Adipose tissue (tissue), 3 donors: ENCODE results near the gene PLEKHM2. TPM values are rescaled to one million over a fixed set of nuclear protein-coding genes. Genes with fewer than 3 reads are reported as not detected.

Experiments used
- H3K27ac ChIP-seq: one replicate; pipeline ENCODE4 v1.5.1; 2013; ENCODE audit warnings: low read depth, low read length
- WGBS, 3 donors: extraction: QIAGEN DNeasy Blood & Tissue Kit; methylation state at CpG; one replicate each; pipeline ENCODE4 v1.1.7; 2013; 5-methylcytosine and 5-hydroxymethylcytosine counted together
- polyA plus RNA-seq, 3 donors: library from polyadenylated mRNA; stranded (reverse); fragments of 200-250 nt; gene quantifications; one replicate each; pipeline ENCODE4 v1.2.3, GENCODE V29; 2013
- donor health status: healthy with polysubstance abuse.
- donor health status: Bipolar disorder and iron deficiency.
- donor health status: healthy.

Gene PLEKHM2
- polyA plus RNA-seq, 3 donors, result 23.4 to 55.2 (median 41.1) TPM

DNA sequence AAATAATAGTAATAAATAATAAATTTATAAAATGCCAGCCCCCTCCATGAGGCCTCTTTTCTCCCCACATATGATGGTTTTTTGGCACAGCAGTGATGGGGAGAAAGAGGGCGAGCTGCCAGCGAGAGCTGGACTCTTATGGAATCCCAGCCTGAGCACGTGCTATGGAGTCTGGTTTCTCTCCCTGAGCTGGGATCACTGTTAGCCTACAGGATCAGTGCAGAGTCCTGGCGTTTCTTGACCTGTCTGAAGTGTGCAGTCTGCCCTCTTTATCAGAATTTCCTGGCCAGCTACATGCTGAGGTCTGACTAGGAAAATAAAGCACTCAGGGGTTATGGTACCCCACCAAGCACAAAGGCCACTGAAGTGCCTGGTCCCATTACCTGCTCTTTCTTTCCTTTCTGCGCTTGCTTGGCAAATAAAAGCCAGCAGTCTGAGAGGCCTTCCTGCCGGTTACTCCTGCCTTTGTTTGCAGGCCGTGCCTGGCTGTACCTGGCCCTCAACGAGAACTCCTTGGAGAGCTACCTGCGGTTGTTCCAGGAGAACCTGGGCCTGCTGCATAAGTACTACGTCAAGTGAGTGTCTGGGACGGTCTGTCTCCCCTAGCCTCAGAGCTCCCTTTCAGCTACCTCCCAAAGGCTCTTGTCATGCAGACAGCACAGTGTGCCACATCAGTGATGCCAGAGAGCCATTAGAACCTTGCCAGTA, 33.5 kb downstream of the PLEKHM2 start:
- 74 to 88% (median 83%) methylated on average over 11 of the region's 11 CpGs for WGBS, 3 donors
- no peak overlapping the region for H3K27ac ChIP-seq

GRCh38 chr1:15718199-15718601, 34.1 kb downstream of the PLEKHM2 start:
- H3K27ac ChIP-seq, result no peak overlapping the region
- WGBS, 3 donors, result 81 to 87% (median 86%) methylated on average over 8 of the region's 8 CpGs

- H3K27ac ChIP-seq, result no peak overlapping the region
These were observed 35.4 kb downstream of the PLEKHM2 start for GRCh38 chr1:15719381-15720120.

DNA sequence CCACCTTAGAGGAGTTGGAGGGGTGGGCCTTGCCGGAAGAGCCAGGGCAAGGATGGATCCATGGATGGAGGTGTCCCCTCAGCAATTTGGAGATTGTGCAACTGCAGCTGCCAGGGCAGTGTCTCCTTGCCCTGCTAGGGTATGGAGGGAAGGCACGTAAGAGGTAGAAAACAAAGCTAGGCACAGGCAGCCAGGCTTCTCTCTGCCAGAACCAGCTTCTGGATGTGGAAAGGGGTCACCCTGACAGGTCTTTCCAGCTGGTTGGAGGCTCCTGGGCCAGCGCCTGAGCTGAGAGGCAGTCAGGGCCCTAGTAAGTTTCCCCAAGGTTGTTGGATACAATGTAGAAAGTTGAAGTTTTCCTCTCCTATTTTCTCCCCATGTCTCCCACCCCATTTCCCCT, 36.7 kb downstream of the PLEKHM2 start:
- WGBS, 3 donors, result 95 to 96% (median 95%) methylated on average over 3 of the region's 3 CpGs
- no peak overlapping the region for H3K27ac ChIP-seq

More at GRCh38 chr1:15719381-15720120, 35.4 kb downstream of the PLEKHM2 start:
- WGBS, 3 donors, result 90 to 93% (median 91%) methylated on average over 12 of the region's 12 CpGs

DNA sequence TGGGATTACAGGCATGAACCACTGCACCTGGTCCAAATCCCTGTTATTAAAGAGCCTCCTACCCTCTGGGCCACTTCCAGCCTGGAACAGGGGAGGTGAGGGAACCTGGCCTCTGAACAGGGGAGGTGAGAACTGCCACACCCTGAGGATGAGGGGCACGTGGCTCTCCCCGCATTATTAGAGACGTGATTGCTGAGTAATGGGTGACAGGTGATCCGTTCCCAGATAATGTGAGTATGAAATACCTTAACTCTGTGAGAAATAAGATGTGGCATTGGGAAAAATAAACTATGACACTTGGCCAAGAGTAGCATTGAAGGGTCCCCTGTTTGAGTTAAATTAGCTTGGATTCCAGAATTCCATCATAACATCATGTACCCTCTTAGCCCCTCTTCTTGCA, 38.3 kb downstream of the PLEKHM2 start:
- H3K27ac ChIP-seq, result no peak overlapping the region
- 89 to 95% (median 90%) methylated on average over 4 of the region's 4 CpGs for WGBS, 3 donors

GRCh38 chr1:15722836-15723532, 38.9 kb downstream of the PLEKHM2 start:
- no peak overlapping the region for H3K27ac ChIP-seq
- WGBS, 3 donors, result 79 to 84% (median 81%) methylated on average over 13 of the region's 13 CpGs

DNA sequence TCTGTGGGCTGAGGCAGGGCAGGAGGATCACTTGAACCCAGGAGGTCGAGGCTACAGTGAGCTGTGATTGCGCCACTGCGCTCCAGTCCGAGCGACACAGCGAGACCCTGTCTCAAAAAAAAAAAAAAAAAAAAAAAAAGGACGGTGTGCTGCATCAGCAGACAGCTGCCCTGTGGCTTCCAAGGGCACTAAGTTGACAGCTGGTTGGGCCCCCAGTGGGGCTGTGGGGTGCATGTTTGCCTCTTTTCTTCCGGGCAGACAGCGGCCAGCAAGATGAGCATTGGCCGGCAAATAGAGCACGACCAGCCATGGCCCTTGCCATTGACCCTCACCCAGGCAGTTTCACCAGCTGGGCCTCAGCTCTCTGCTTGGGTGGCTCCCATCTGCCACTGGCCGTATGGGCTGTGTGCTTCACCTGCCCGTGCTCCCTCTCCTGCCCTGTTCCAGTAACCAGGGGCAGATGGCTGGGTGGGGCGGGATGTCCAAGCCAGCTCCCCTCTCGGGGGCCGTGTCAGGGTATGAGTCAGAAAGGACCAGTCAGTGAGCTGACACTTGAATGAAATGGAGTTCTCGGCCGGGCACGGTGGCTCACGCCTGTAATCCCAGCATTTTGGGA, 39.6 kb downstream of the PLEKHM2 start:
- H3K27ac ChIP-seq, result no peak overlapping the region
- 90 to 95% (median 91%) methylated on average over 19 to 20 of the region's 20 CpGs for WGBS, 3 donors

DNA sequence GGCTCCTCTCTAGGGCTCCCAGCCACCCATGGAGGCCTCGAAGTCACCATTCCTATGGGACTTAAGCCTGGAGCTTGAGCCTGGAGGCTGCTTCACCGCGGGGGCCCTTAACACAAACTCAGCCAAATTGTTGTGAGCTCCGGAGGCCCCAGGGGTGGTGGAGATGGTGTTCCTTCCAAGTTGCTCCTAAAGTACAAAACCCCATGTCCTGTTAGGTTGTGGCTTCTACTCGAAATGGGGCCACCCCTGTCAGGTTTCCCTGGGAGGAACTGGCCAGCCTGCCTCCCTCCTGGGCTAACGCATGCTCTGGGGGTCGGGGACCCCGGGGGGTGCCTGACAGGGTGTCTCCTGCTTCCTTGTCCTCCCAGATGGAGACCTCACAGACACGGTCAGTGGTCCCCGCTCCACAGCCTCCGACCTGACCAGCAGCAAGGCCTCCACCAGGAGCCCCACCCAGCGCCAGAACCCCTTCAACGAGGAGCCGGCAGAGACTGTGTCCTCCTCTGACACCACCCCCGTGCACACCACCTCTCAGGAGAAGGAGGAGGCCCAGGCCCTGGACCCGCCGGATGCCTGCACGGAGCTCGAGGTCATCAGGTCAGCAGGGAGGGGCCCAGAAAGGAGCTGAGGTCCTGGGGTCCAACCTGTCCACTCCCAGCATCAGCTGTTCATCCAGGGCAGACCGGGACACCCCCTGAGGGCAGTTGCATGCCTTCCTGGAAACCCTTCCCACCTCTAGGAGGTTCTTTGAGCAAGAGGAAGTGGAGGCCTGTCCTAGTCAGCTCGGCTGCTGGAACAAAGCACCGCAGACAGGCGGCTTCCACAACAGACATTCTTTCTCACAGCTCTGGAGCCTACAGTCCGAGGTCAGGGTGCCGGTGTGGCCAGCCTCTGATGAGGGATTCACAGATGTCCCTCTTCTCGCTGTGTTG, 41.1 kb downstream of the PLEKHM2 start:
- 79 to 82% (median 81%) methylated on average over 25 to 26 of the region's 26 CpGs for WGBS, 3 donors
- H3K27ac ChIP-seq, result no peak overlapping the region

- WGBS, 3 donors, result 91 to 97% (median 95%) methylated on average over 9 of the region's 9 CpGs
- H3K27ac ChIP-seq, result no peak overlapping the region
These were observed 42.4 kb downstream of the PLEKHM2 start for GRCh38 chr1:15726508-15726907.

DNA sequence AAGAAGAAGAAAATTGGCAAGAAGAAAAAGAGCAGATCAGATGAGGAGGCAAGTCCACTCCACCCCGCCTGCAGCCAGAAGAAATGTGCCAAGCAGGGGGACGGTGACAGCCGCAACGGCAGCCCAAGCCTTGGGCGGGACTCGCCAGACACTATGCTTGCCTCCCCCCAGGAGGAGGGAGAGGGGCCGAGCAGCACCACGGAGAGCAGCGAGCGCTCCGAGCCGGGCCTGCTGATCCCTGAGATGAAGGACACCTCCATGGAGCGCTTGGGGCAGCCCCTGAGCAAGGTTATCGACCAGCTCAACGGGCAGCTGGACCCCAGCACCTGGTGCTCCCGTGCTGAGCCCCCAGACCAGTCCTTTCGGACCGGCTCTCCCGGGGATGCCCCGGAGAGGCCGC, 42.9 kb downstream of the PLEKHM2 start:
- no peak overlapping the region for H3K27ac ChIP-seq
- 75 to 86% (median 80%) methylated on average over 17 to 21 of the region's 21 CpGs for WGBS, 3 donors

GRCh38 chr1:15727424-15727823, 43.3 kb downstream of the PLEKHM2 start:
- WGBS, 3 donors, result 87 to 90% (median 87%) methylated on average over 12 to 13 of the region's 13 CpGs
- H3K27ac ChIP-seq, result no peak overlapping the region

GRCh38 chr1:15727866-15728534, 43.9 kb downstream of the PLEKHM2 start:
- WGBS, 3 donors, result 93 to 95% (median 95%) methylated on average over 21 to 23 of the region's 23 CpGs
- H3K27ac ChIP-seq, result no peak overlapping the region

DNA sequence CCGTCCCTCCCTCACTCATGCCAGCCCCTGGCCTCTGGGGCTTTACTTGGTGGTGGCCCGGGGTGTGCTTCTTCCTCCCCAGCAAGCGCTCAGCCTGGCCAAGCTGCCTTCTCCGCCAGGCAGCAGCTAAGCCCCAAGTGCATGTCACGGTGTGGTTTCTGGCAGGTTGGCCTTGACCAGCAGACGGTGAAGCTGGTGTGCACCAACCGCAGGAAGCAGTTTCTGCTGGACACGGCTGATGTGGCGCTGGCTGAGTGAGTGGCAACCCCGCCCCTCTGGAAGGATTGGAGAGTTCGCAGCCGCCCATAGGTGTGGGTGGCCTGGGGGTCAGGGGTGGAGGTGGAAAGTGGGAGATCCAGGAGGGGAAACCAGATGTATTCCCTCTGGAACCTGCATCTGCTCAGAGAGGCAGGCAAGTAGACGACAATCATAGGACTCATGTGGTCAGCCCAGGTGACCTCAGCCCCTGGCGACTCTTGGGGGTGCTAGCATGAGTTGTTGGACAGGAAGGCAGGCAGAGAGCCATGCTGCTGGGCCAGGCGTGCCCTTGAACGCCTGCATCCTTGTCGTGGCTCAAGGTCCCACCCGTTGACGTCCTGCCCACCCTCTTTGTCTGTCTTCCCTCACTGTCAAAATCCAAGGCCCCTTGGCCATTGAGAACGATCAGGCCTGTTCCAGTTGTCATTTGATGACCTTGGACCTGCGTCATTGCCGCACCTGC, 45.0 kb downstream of the PLEKHM2 start:
- WGBS, 3 donors, result 53 to 91% (median 90%) methylated on average over 22 of the region's 22 CpGs
- no peak overlapping the region for H3K27ac ChIP-seq

GRCh38 chr1:15730423-15730822, 46.3 kb downstream of the PLEKHM2 start:
- WGBS, 3 donors, result 92 to 97% (median 94%) methylated on average over 16 of the region's 16 CpGs

DNA sequence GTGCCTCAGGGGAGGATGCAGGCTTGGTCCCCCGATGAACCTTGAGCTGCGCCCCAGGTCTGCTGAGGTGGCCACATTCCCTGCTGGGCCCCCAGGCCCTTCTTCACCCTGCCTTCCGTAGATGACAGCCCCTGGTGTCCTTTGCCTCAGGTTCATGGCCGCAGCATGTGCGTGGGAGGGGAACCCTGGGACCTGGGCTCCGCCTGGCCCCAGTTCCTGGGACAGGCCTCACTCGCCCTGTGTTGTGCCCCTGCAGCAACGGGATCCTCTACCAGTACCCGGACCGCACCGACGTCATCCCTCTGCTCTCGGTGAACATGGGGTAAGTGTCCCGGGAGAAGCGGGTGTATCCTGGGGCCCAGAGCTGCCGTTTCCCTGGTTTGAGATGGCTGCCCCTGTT, 46.8 kb downstream of the PLEKHM2 start:
- H3K27ac ChIP-seq, result no peak overlapping the region
- WGBS, 3 donors, result 95 to 97% (median 95%) methylated on average over 16 of the region's 16 CpGs

More at GRCh38 chr1:15730423-15730822, 46.3 kb downstream of the PLEKHM2 start:
- no peak overlapping the region for H3K27ac ChIP-seq

DNA sequence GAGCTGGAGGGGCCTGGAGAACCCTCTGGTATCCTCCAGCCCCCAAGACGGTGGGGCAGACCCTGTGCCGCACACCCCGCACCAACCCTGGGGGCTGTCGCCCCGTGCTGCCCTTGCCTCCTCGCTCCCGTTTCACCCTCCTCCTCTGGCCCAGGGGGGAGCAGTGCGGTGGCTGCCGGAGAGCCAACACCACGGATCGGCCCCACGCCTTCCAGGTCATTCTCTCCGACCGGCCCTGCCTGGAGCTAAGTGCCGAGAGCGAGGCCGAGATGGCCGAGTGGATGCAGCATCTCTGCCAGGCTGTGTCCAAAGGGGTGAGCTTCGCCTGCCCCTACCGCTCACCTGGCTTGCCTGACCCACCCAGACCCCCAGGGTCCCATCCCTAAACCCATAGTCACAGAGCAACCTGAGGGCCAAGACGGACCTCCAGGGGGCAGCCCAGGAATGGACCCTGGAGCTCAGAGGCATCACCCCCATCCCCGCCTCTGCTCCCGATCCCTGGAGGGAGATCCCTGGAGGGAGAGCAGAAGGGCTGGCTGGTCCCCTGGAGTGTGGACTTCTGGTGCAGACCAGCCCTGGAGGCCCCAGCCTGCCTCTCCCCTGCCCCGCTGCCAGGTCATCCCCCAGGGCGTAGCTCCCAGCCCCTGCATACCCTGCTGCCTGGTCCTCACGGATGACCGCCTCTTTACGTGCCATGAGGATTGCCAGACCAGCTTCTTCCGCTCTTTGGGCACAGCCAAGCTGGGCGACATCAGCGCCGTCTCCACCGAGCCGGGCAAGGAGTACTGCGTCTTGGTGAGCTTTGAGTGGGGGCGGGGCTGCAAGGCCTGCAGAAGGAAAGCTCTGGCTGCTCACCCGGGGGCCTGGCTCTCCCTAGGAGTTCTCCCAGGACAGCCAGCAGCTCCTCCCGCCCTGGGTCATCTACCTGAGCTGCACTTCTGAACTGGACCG, 47.9 kb downstream of the PLEKHM2 start:
- H3K27ac ChIP-seq, result no peak overlapping the region
- WGBS, 3 donors, result 94 to 95% (median 95%) methylated on average over 37 to 39 of the region's 39 CpGs
